HCT116 (cell line): ENCODE measurements around the gene PSME3IP1. TPM values are rescaled to one million over a fixed set of nuclear protein-coding genes. Genes with fewer than 3 reads are reported as not detected.

Experiments
- ATAC-seq: fragments of 200-7000 bp; cut with Tn5 transposase; 2 replicates; pipeline ENCODE4 v1.9.1; 2020; ENCODE audit warnings: mild to moderate bottlenecking, moderate library complexity
- BruUV-seq: library from RNA; stranded (reverse); fragments of 400-500 nt; replicated peaks from 2 replicates; lab custom pipeline; 2021; lab: Mats Ljungman, UMichigan
- CTCF ChIA-PET: fragments of 300-600 bp; sonication (Branson Sonifier 250); formaldehyde crosslinking; loops from one replicate; lab custom pipeline; 2021; ENCODE audit warnings: antibody characterized with exemption; lab: Charles Lee
- POLR2A ChIA-PET: fragments of 300-600, 350-600 bp; sonication (Branson Sonifier 250); formaldehyde crosslinking; loops from one replicate; lab custom pipeline; 2021; ENCODE audit warnings: antibody characterized with exemption; lab: Charles Lee
- RAD21 ChIA-PET, 2 experiments: fragments of 300-600 bp; sonication (Branson Sonifier 250); formaldehyde crosslinking; loops; one replicate each; lab custom pipeline; 2023; ENCODE audit warnings: low total read pairs in 2 of 2; ENCODE audit not compliant: uncharacterized antibody in 2 of 2, unreplicated experiment in 2 of 2, low non-redundant PET in 1 of 2; lab: Charles Lee
- DNase-seq: peaks from one replicate; pipeline ENCODE4 v3.0.0-alpha.2; 2010; ENCODE audit warnings: low read depth, low spot score
- H2AFZ ChIP-seq: fragments of 200-600 bp; shearing (Covaris generic), sonication (generic); 2 replicates; pipeline ENCODE4 v1.6.1; 2017; ENCODE audit warnings: low read depth, mixed run types, mixed read lengths, antibody characterized with exemption, low read length; ENCODE audit not compliant: poor library complexity, severe bottlenecking
- H3K27ac ChIP-seq: 2 replicates; pipeline ENCODE4 v1.5.1; 2012; ENCODE audit warnings: low read depth, low read length
- H3K27me3 ChIP-seq: fragments of 200-600 bp; sonication (generic); 2 replicates; pipeline ENCODE4 v1.6.1; 2016; ENCODE audit warnings: mixed run types, low read length, mixed read lengths; ENCODE audit not compliant: insufficient read depth
- H3K36me3 ChIP-seq, 2 experiments: fragments of 200-500 bp in 1 of 2; fragments of 200-600 bp in 1 of 2; sonication (Bioruptor generic) in 1 of 2; sonication (generic) in 1 of 2; 2 replicates each; pipeline versions ENCODE4 v1.5.1 to v1.6.1; 2014 to 2016; ENCODE audit warnings: low read length in 2 of 2, inconsistent platforms in 1 of 2, mixed read lengths in 1 of 2, mixed run types in 1 of 2; ENCODE audit not compliant: insufficient read depth in 2 of 2, control insufficient read depth in 1 of 2
- H3K4me1 ChIP-seq, 2 experiments: fragments of 200-600 bp in 1 of 2; sonication (generic) in 1 of 2; 2 replicates each; pipeline versions ENCODE4 v1.5.1 to v1.6.1; 2012 to 2017; ENCODE audit warnings: low read length in 2 of 2, inconsistent platforms in 1 of 2, mild to moderate bottlenecking in 1 of 2, mixed read lengths in 1 of 2, mixed run types in 1 of 2, moderate library complexity in 1 of 2; ENCODE audit not compliant: insufficient read depth in 2 of 2, control insufficient read depth in 1 of 2
- H3K4me2 ChIP-seq: fragments of 200-600 bp; sonication (generic); 2 replicates; pipeline ENCODE4 v1.6.1; 2017; ENCODE audit warnings: mixed run types, low read length, mixed read lengths
- H3K4me3 ChIP-seq, 2 experiments: fragments of 200-600 bp in 1 of 2; sonication (generic) in 1 of 2; replicated peaks in 1 of 2; 2 replicates each; pipeline ENCODE4 v1.5.1; 2011 to 2016; ENCODE audit warnings: low read length in 2 of 2, control low read depth in 1 of 2, low read depth in 1 of 2, mild to moderate bottlenecking in 1 of 2, mixed read lengths in 1 of 2, mixed run types in 1 of 2
- H3K79me2 ChIP-seq: fragments of 200-600 bp; sonication (generic); 2 replicates; pipeline ENCODE4 v1.6.1; 2017; ENCODE audit warnings: mild to moderate bottlenecking, mixed run types, low read length, moderate library complexity, mixed read lengths; ENCODE audit not compliant: insufficient read depth
- H3K9ac ChIP-seq: fragments of 200-600 bp; sonication (generic); 2 replicates; pipeline ENCODE4 v1.6.1; 2016; ENCODE audit warnings: low read length, mixed read lengths
- H3K9me2 ChIP-seq: fragments of 200-600 bp; sonication (generic), shearing (Covaris generic); 2 replicates; pipeline ENCODE4 v1.6.1; 2017; ENCODE audit warnings: mixed run types, mild to moderate bottlenecking, moderate library complexity; ENCODE audit not compliant: insufficient read depth
- H3K9me3 ChIP-seq, 2 experiments: fragments of 200-500 bp in 1 of 2; fragments of 200-600 bp in 1 of 2; sonication (Bioruptor generic) in 1 of 2; sonication (generic) in 1 of 2; 2 replicates each; pipeline ENCODE4 v1.6.1; 2014 to 2017; ENCODE audit warnings: low read length in 2 of 2, mixed read lengths in 2 of 2, inconsistent platforms in 1 of 2, low read depth in 1 of 2, mild to moderate bottlenecking in 1 of 2, mixed run types in 1 of 2, moderate library complexity in 1 of 2; ENCODE audit not compliant: control insufficient read depth in 1 of 2, insufficient read depth in 1 of 2
- H4K20me1 ChIP-seq: fragments of 200-600 bp; sonication (generic), shearing (Covaris generic); 2 replicates; pipeline ENCODE4 v1.6.1; 2017; ENCODE audit warnings: mixed run types, mild to moderate bottlenecking, moderate library complexity; ENCODE audit not compliant: insufficient read depth
- EZH2 ChIP-seq: fragments of 200-600 bp; sonication (generic); IDR thresholded peaks from 2 replicates; pipeline ENCODE4 v1.6.1; 2017; ENCODE audit warnings: antibody characterized with exemption, mixed run types
- FOSL1 ChIP-seq: IDR thresholded peaks from 2 replicates; pipeline ENCODE4 v1.6.1; 2012; ENCODE audit warnings: low read depth
- JUND ChIP-seq: IDR thresholded peaks from 2 replicates; pipeline ENCODE4 v1.6.1; 2012
- POLR2AphosphoS5 ChIP-seq: IDR thresholded peaks from 2 replicates; pipeline ENCODE4 v1.6.1; 2011; ENCODE audit warnings: mild to moderate bottlenecking, low read depth, low read length, moderate library complexity
- RAD21 ChIP-seq: IDR thresholded peaks from 2 replicates; pipeline ENCODE4 v1.6.1; 2012; ENCODE audit warnings: low read depth, mild to moderate bottlenecking
- SP1 ChIP-seq: IDR thresholded peaks from 2 replicates; pipeline ENCODE4 v1.6.1; 2012; ENCODE audit warnings: low read depth
- SRF ChIP-seq: IDR thresholded peaks from 2 replicates; pipeline ENCODE4 v1.6.1; 2012; ENCODE audit warnings: low read depth
- TCF7L2 ChIP-seq: IDR thresholded peaks from 2 replicates; pipeline ENCODE4 v1.7.0; 2011; ENCODE audit warnings: borderline replicate concordance, inconsistent platforms; ENCODE audit not compliant: insufficient read depth, insufficient read length; ENCODE audit errors: extremely low read depth
- intact Hi-C: fragments of 100-400 bp; cut with micrococcal nuclease; formaldehyde crosslinking; loops from 2 replicates; pipeline ENCODE4 v1.10.0; 2022
- total RNA-seq: library from RNA; stranded (reverse); gene quantifications from one replicate; pipeline ENCODE4 v1.2.1, GENCODE V29; 2021; ENCODE audit not compliant: unreplicated experiment
- TF ChIP-seq, protein P1 (sequence below), 3 experiments: fragments of 200-600 bp in 1 of 3; sonication (generic) in 1 of 3; IDR thresholded peaks in 2 of 3; conservative IDR thresholded peaks in 1 of 3; 2 replicates each; pipeline ENCODE4 v1.5.1; 2012 to 2017; ENCODE audit warnings: low read depth in 2 of 3, low read length in 2 of 3, antibody characterized with exemption in 1 of 3, borderline replicate concordance in 1 of 3, control low read depth in 1 of 3, mild to moderate bottlenecking in 1 of 3, mixed read lengths in 1 of 3, mixed run types in 1 of 3, moderate library complexity in 1 of 3; ENCODE audit not compliant: insufficient read depth in 1 of 3

PSME3IP1 gene
- total RNA-seq, 1 experiment from 2014 or later, result 88.5 TPM

GRCh38 chr16:57194512-57194911 lies 8.7 kb upstream of the PSME3IP1 start:
- Histone ChIP-seq H3K36me3 (no peaks in the 10 kb centered on the region), H3K4me1 (peaks cover 24% of the 10 kb centered on the region in 2 experiments), H3K27ac (peak overlapping the region; percentile 50; the same call in 1 of the 2 replicates), H3K4me3 (peak overlapping the region in 1 of 2 experiments; percentile 36; a peak in 1 of 4 replicates), H3K9ac (peak overlapping the region; percentile 42), H3K4me2 (peak overlapping the region; percentile 75), H2AFZ (no peak overlapping the region), H4K20me1 (no peaks in the 10 kb centered on the region), H3K9me2 (no peaks in the 10 kb centered on the region), H3K27me3 (no peaks in the 10 kb centered on the region), H3K79me2 (peaks cover 76% of the 10 kb centered on the region), H3K9me3 (no peaks in the 10 kb centered on the region)
- CTCF ChIA-PET, result no interaction called here
- ATAC-seq (peak; percentile 97), DNase-seq (peak; percentile 54)
- POLR2A ChIA-PET, result interaction anchor here (1.1 kb wide), 1 partner anchor 9 kb away, joined by 3 read pairs; the partner anchor contains the start of genes PSME3IP1 and RSPRY1
- RAD21 ChIA-PET, result no interaction called here
- TF ChIP-seq FOSL1 (peak; percentile 78), JUND (peak; percentile 66), SP1 (peak; percentile 51; the same call in 1 of the 2 replicates), SRF (no peak)
- intact Hi-C loops, result no loop called here
- BruUV-seq, result no TSS peak

DNA sequence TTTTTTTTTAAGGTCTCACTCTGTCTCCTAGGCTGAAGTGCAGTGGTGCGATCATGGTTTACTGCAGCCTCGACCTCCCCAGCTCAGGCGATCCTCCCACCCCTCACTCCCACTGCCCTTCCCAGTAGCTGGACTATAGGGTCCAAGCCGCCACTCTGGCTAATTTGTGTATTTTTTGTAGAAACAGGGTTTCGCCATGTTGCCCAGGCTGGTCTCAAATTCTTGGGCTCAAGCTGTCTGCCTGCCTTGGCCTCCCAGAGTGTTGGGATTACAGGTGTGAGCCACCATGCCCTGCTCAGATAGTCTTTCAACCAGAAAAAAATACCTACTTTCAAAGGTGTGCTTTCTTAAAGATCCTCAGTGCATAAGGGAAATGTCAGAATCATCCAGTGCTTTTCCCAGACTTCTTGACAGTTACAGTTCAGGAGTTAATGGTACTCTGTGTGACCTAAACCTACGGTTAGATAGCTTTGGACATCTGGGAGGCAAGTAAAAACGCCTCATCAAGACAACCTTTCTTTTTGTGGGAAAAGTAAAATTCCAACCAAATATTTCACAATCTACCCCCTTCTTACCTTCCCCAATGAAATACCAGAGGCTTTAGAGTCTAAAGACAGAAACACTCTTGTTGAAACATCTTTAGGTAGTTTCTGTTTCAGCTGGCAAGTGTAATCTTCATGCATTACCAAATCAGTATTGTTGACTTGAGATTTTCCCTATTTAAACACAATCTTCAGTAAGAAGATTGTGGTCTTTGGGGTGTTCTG lies 7.1 kb upstream of the PSME3IP1 start:
- TF ChIP-seq SRF, result no peak
- TF ChIP-seq POLR2AphosphoS5, result no peak
- no peak for TF ChIP-seq SP1
- TF ChIP-seq JUND, result no peak
- TF ChIP-seq TCF7L2, result no peak
- TF ChIP-seq, protein P1, sequence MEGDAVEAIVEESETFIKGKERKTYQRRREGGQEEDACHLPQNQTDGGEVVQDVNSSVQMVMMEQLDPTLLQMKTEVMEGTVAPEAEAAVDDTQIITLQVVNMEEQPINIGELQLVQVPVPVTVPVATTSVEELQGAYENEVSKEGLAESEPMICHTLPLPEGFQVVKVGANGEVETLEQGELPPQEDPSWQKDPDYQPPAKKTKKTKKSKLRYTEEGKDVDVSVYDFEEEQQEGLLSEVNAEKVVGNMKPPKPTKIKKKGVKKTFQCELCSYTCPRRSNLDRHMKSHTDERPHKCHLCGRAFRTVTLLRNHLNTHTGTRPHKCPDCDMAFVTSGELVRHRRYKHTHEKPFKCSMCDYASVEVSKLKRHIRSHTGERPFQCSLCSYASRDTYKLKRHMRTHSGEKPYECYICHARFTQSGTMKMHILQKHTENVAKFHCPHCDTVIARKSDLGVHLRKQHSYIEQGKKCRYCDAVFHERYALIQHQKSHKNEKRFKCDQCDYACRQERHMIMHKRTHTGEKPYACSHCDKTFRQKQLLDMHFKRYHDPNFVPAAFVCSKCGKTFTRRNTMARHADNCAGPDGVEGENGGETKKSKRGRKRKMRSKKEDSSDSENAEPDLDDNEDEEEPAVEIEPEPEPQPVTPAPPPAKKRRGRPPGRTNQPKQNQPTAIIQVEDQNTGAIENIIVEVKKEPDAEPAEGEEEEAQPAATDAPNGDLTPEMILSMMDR (IDR thresholded peaks at IDR 0.05 in 2 of 3, conservative IDR thresholded peaks at IDR 0.05 in 1 of 3; ENCODE audit: borderline replicate concordance in 1 of 3, insufficient read depth in 1 of 3, low read depth in 2 of 3, low read length in 2 of 3), result no peak
- TF ChIP-seq EZH2, result no peak
- TF ChIP-seq RAD21, result no peak
- H3K27ac ChIP-seq, result no peak overlapping the region
- CTCF ChIA-PET, result no interaction called here
- no peaks in the 10 kb centered on the region for H3K27me3 ChIP-seq
- H3K4me3 ChIP-seq, result no peak overlapping the region
- intact Hi-C loops, result no loop called here
- DNase-seq (no peak), ATAC-seq (no peak)
- H3K9me3 ChIP-seq, result no peaks in the 10 kb centered on the region
- no peak overlapping the region for H3K9ac ChIP-seq
- no peaks in the 10 kb centered on the region for H3K9me2 ChIP-seq
- POLR2A ChIA-PET, result no interaction called here
- H3K4me1 ChIP-seq, result peaks cover 25 to 27% of the 10 kb centered on the region in 2 experiments
- no peaks in the 10 kb centered on the region for H3K36me3 ChIP-seq
- H3K4me2 ChIP-seq, result no peak overlapping the region
- no peak overlapping the region for H2AFZ ChIP-seq
- RAD21 ChIA-PET, result no interaction called here
- H4K20me1 ChIP-seq, result no peaks in the 10 kb centered on the region
- H3K79me2 ChIP-seq, result peaks cover 86% of the 10 kb centered on the region
- no TSS peak for BruUV-seq
